ENCODE measurements around the gene COX19.

DNA sequence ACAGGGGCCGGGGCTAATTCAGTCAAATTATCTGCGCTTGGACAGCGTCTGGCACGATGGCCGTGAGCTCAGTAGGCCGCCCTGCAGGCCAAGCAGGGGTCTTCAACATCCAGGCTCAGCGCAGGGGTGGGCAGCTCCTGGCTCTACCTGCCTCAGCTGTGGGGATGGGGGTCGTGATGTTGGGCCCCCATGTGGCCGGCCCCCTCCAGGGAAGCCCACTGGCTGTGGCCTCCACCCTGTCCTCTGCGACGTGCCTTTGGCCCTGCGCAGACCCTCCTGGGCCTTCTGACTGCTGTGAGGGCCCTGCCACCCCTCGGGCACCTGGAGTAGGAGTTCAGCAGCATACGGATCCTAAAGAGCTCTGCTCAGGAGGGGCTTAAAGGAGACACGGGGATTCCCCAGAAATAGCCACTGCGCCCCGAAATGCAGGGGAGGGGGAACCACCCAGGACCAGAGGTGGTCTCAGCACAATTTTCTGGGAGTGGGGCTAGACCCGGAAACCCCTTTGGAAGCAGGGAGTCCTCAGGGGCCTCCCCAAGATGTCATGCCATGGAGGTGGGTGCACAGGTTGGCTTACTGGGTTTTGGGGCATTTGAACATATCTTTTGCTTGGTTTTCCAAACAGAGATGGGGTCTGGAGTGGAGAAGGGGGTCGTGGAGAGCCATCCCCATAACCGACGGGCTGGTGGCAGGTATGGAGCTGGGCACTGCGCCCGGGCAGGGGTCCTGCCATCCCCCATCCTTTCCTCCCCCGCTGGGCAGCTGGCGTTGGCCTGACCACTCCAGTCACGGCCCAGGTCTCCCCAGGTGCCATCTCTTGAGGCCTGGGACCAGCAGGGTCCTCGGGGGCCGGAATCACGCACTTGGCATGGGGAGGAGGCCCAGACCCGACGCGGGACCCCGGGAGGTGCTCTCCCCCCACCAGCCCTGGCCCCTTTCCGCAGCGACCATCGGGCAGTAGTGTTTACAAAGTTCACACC is 16.8 kb downstream of the COX19 start:
- TF ChIP-seq ARNT (IDR thresholded peaks at IDR 0.05) (no peak), SP1 (IDR thresholded peaks at IDR 0.05) (no peak), FOXM1 (IDR thresholded peaks at IDR 0.05; ENCODE audit: borderline replicate concordance) (no peak)

Data from HEK293T (cell line).